Thyroid gland (tissue), 4 donors: ENCODE data around the gene PTGR3.

Experiments
- CTCF ChIP-seq, 6 experiments: fragments of 200-600 bp in 3 of 6; fragments of 450-650 bp in 3 of 6; sonication (generic) in 3 of 6; IDR thresholded peaks; one replicate each; pipeline ENCODE4 v1.5.1; 2016 to 2019; ENCODE audit warnings: antibody characterized with exemption in 6 of 6, mild to moderate bottlenecking in 2 of 6, inconsistent platforms in 1 of 6, moderate library complexity in 1 of 6
- POLR2A ChIP-seq, 2 donors: fragments of 450-650 bp; IDR thresholded peaks; one replicate each; pipeline ENCODE4 v1.6.1; 2017; ENCODE audit warnings: antibody characterized with exemption in 2 of 2, mild to moderate bottlenecking in 2 of 2, moderate library complexity in 1 of 2

GRCh38 chr18:75167137-75167536 lies 41.8 kb downstream of the PTGR3 start:
- TF ChIP-seq CTCF (IDR thresholded peaks at IDR 0.05) = no peak
- no peak for TF ChIP-seq POLR2A (IDR thresholded peaks at IDR 0.05)
